Activated T-helper 9 cell treated with anti-CD3 and anti-CD28 coated beads, Interleukin-2, amount 50 U/mL, for 16 hours (primary cell): ENCODE results near the gene GPR132.

Source experiments
- DNase-seq: peaks from one replicate; pipeline ENCODE4 v3.0.0-alpha.2; 2020; ENCODE audit warnings: low read depth

GPR132 gene

DNA sequence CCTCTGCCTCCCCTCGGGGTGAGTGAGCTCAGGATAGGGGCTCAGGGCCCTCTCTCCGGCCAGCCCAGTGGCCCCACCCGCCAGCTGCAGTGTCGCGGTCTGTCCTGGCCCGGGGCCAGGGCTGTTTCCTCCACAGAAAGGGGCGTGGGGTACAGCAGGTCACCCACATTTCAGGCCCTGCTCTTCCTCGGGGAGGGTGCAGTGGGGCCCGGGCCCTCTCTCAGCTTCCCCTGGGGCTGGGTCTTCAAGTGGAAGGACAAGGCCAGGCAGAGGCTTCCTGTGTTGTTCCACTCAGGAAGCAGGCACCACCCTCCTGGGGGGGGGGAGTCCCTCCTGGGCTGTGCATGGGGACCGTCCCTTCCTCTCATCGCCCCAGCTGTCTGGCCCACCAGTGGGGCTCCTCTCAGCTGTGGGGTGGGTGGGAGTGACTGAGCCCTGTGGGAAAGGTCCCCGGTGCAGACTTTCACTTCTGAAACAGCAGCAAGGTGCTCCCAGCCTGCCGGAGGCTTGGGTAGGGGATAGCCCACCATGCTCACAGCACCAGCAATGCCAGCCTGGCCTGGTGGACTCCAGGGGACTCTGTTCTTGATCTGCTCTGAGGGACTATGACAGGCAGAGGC, 3.7 kb downstream of the GPR132 start:
- peak; percentile 49 for DNase-seq

DNA sequence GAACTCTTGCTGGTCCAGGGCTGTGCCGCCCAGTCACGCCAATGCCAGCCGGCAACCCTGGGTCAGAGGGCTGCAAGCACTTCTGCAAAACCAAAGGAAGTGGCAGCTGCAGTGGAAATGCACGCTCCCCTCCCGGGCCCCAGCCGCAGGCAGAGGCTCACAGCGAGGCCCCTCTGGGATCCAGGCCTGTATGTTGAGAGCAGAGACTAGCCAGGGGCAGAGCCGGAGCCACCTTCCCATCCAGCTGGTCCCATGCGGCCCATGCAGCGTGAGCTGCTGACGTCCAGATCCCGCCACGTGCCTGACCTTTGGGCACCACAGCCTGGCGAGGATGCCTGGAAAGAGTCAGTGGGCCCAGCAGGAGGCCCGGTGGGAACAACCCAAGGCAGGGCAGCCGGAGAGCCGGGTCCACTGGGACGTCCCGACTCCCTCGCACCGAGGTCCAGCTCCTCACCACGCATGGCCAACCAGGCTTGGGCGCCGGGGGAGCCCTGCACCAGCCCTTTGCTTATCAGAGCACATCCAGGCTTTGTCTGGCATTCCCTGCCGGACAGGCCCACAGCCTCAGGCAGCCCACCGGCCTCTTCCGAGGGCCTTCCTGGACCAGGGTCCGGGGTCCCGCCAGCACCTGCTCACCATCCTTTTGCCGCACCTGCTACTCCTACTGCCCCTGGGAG, 4.3 kb downstream of the GPR132 start:
- DNase-seq, result no peak

GRCh38 chr14:105059925-105060565, 5.2 kb downstream of the GPR132 start:
- DNase-seq, result no peak

GRCh38 chr14:105059035-105059924, 6.0 kb downstream of the GPR132 start:
- no peak for DNase-seq

DNA sequence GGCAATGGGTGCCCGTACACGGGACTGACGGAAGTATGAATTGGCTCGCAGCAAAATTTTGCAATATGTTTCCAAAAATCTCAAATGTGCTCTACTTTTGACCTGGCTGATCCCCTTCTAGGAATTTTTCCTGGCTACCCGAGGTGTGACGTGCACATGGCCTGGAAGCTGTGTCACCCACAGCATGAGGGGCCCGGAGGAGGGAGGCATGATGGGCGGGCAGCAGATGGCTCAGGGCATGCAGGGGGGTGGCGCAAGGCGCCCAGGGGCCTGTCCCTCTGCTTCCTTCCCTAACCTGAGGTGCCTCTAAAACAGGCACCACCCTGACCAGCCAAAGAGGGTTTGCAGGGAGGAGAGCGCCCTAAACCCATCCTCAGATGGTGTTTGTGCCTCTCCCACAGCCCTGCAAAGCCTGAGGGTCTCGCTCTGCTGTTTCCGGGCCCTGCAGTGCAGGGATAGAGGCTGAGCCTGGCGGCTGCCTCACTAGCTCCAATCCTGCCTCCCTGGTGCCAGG, 6.7 kb downstream of the GPR132 start:
- DNase-seq, result no peak

- DNase-seq, result no peak
Measured at GRCh38 chr14:105056303-105056831, 8.9 kb downstream of the GPR132 start.

DNA sequence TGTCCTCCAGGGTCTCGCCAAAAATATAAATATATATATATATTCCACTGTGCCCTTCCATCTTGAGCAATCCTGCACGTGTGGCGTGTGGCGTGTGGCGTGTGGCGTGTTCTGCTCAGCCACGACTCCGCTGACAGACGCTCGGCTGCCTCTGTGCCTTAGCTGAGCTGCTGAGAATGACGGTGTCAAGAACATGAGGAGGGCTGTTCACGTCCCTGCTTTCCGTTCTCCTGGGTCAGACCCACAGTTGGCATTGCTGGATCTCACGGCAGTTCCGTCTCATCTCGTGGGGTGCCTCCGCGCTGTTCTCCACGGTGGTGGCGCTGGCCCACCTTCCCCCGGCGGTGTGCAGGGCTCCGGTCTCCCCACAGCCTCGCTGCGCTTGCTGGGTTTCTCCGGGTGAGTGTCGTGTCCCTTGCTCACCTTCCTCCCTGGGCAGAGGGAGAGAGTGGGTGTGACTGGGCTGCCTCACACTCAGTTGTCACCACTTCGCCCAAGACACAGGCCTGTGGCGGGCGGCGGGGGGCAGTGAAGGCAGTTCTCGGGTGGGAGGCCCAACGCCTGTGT, 9.4 kb downstream of the GPR132 start:
- no peak for DNase-seq

GRCh38 chr14:105055334-105055733, 9.9 kb downstream of the GPR132 start:
- DNase-seq, result no peak

DNA sequence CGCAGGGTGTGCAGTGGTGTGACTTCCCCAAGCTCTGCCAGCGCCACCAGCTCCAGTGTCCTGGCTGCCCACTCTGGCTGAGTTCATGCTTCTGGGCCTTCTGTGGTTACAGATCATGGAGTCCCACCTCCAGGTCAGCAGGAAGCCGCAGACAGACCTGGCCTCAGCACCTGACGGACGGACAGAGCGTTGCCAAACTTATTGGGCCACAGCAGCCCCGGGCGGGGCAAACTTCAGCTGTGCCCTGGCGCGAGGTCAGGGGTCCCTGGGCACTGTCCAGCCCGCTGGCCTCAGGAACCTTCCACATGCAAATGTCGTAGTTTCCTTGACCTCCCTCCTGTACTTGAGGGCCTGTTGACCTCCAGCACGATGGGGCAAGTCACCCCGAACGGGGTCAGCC, 11.2 kb downstream of the GPR132 start:
- no peak for DNase-seq

- no peak for DNase-seq
Measured at GRCh38 chr14:105053421-105053820, 11.8 kb downstream of the GPR132 start.

GRCh38 chr14:105052110-105052458, 13.1 kb downstream of the GPR132 start:
- DNase-seq, result no peak

GRCh38 chr14:105051182-105052109, 13.8 kb downstream of the GPR132 start:
- DNase-seq, result no peak

GRCh38 chr14:105050551-105050897, 14.7 kb downstream of the GPR132 start:
- no peak for DNase-seq

DNA sequence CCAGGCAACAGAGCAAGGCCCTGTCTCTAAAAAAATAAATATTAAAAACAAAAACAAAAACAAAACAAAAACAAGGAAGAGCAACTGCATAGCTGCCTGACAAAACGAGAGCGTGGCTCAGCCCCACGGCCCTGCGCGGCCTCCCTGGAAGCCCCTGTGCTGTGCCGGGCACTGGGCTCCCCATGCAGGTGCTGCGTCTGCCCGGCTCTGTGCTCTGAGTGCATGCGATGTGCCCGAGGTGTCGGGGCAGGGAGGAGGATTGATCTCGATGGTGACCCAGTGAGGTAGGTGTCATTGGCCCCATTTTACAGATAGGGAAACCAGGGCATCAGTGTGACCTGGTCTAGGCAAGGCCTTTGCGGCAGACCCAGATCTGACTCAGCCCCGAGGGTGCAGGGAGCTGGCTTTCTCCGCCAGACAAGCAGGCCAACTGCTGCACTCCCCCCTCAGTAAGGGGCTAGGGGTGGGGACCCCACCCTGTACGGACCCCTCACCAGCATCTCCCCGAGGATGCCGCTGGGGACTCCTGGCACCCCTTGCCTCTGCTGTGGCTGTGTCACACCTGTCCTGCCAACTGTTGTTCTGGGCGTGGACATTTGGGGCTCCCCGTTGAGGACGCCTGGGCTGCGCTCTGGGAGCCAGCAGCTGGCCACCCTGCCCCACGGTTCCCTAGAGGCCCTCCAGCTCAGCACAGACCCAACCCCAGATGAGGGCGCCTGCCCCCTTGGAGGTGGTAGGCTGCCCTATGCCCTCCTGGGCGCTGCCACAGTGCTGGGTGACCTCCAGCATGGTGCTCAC, 15.3 kb downstream of the GPR132 start:
- no peak for DNase-seq

GRCh38 chr14:105047283-105048016, 17.8 kb downstream of the GPR132 start:
- DNase-seq, result no peak

GRCh38 chr14:105046891-105047282, 18.3 kb downstream of the GPR132 start:
- DNase-seq, result no peak

DNA sequence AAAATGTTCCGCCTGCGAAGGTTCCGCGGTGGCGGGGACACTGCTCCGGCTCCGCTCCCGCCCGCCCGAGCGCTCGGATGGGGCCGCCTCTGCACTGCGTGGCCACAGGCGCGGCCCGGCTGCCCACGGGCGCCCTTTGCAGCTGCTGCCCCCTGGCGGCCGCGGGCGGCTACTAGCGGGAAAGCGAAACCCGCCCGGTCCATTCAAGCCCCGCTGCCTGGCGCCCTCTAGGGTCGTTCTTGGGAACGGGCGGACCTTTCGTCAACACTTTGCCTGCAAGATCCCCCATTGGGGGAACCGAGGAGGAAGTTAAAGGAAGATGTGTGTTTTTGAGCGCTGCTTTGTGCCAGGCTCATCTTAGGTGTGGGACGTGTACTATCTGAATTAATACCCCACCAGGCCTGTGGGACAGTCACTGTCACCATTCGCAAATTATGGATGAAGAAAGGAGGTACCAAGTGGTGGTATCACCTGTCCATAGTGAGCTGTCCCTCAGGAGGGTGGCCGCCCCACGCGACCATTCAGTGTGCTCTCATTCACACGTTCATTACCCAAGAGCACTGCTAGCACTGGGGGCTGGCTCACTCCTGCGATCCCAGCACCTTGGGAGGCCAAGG, 19.4 kb downstream of the GPR132 start:
- DNase-seq, result peak; percentile 89

GRCh38 chr14:105043641-105044040, 21.6 kb downstream of the GPR132 start:
- DNase-seq, result no peak

GRCh38 chr14:105042813-105043212, 22.4 kb downstream of the GPR132 start:
- DNase-seq, result no peak
